ENCODE data around the gene FKRP. TPM values are rescaled to one million over a fixed set of nuclear protein-coding genes. Genes with fewer than 3 reads are reported as not detected.

Gene FKRP
- total and polyA plus RNA-seq, 2 of the 13 experiments (the other 11 are each of a cell fraction or from before 2014, with no cell fraction given) = 7.3 to 9.8 TPM

- no peak for TF ChIP-seq ZNF496 (CRISPR knock-in tag; IDR thresholded peaks at IDR 0.05; ENCODE audit: insufficient replicate concordance)
- TF ChIP-seq HOXA7 (CRISPR knock-in tag; IDR thresholded peaks at IDR 0.05) = no peak
- TF ChIP-seq ETV6 (CRISPR knock-in tag; conservative IDR thresholded peaks at IDR 0.05) = no peak
- no peak for TF ChIP-seq ZBTB4 (CRISPR knock-in tag; IDR thresholded peaks at IDR 0.05; ENCODE audit: borderline replicate concordance)
- TF ChIP-seq ZNF75D (CRISPR knock-in tag; IDR thresholded peaks at IDR 0.05; ENCODE audit: borderline replicate concordance) = no peak
- no peak for TF ChIP-seq CSRNP1 (CRISPR knock-in tag; IDR thresholded peaks at IDR 0.05)
- no peak for TF ChIP-seq ZNF660 (CRISPR knock-in tag; IDR thresholded peaks at IDR 0.05; ENCODE audit: borderline replicate concordance, low read depth)
- TF ChIP-seq SAP130 (CRISPR knock-in tag; IDR thresholded peaks at IDR 0.05; ENCODE audit: low read depth) = no peak
- no peak for TF ChIP-seq ZNF576 (CRISPR knock-in tag; IDR thresholded peaks at IDR 0.05)
- no peak overlapping the region for H3K4me2 ChIP-seq (ENCODE audit: low read depth, low read length)
- ATAC-seq (no peak), DNase-seq (ENCODE audit: low spot score) (no peak), FAIRE-seq (no peak)
- H3K4me3 ChIP-seq (replicated peaks in 1 of 3; ENCODE audit: insufficient read depth in 1 of 3, low read depth in 2 of 3, low read length in 3 of 3) = no peak overlapping the region
- H3K79me2 ChIP-seq (ENCODE audit: insufficient read depth, low read length) = no peaks in the 10 kb centered on the region
- in situ Hi-C loops (cut with HindIII; ENCODE audit: extremely low pct_ligation_motif_present, low pct_unique_long_range_greater_than_20kb) = no loop called here
- H2AFZ ChIP-seq (ENCODE audit: low read length) = no peak overlapping the region
- H3K27me3 ChIP-seq (ENCODE audit: control insufficient read depth in 1 of 2, insufficient read depth in 2 of 2, low read length in 2 of 2) = no peaks in the 10 kb centered on the region
- ChIA-PET CTCF (ENCODE audit: low intra/inter-chr PET ratio, low total read pairs) (interaction anchor here (2.8 kb wide), 1 partner anchor 23 kb away, joined by 22 read pairs; no protein-coding TSS in a partner anchor), POLR2A (no interaction called here)
- BruUV-seq (replicated peaks) = TSS peak; percentile 26
- peaks cover 56 to 95% of the 10 kb centered on the region in 2 experiments for H3K36me3 ChIP-seq (replicated peaks in 1 of 2; ENCODE audit: control insufficient read depth in 1 of 2, insufficient read depth in 2 of 2, low read length in 2 of 2)
- peaks cover 13% of the 10 kb centered on the region; the same call in 1 of the 2 replicates for H4K20me1 ChIP-seq (ENCODE audit: insufficient read depth, low read length)
- no peak overlapping the region for H3K9ac ChIP-seq (ENCODE audit: insufficient read depth, low read depth, low read length)
- 100% methylated on average over 6 of the region's 14 CpGs for WGBS (ENCODE audit: low lambda C conversion rate)
- H3K4me1 ChIP-seq (ENCODE audit: insufficient read depth, low read length) = peaks cover 3% of the 10 kb centered on the region
- H3K27ac ChIP-seq (ENCODE audit: extremely low read length, insufficient read depth, low read length) = no peak overlapping the region
- intact Hi-C loops (cut with micrococcal nuclease; ENCODE audit: unreplicated experiment) = no loop called here
- H3K9me3 ChIP-seq (ENCODE audit: low read length) = no peaks in the 10 kb centered on the region
Observed at GRCh38 chr19:46726971-46727501, 18.8 kb upstream of the FKRP start.
